ENCODE measurements around the gene PLET1. TPM values are rescaled to one million over a fixed set of nuclear protein-coding genes. Genes with fewer than 3 reads are reported as not detected.

The PLET1 gene
- total and polyA plus RNA-seq, 9 of the 15 experiments (the other 6 are each of a cell fraction or from before 2014, with no cell fraction given): not detected

- TF ChIP-seq REST (IDR thresholded peaks at IDR 0.05; ENCODE audit: borderline replicate concordance) (peak; percentile 60; the same call in 1 of the 2 replicates), REST (CRISPR knock-in tag; IDR thresholded peaks at IDR 0.05; ENCODE audit: low read depth) (no peak), CTCFL (IDR thresholded peaks at IDR 0.05; ENCODE audit: borderline replicate concordance, insufficient read depth, low read depth, low read length, poor library complexity, severe bottlenecking) (peak; percentile 33), EGR1 (conservative IDR thresholded peaks at IDR 0.05) (peak; percentile 61), SMC3 (conservative IDR thresholded peaks at IDR 0.05; ENCODE audit: insufficient read depth, low read depth, low read length) (peak; percentile 82), BHLHE40 (IDR thresholded peaks at IDR 0.05; ENCODE audit: low read length) (peak; percentile 53; the same call in 1 of the 2 replicates), CAMTA2 (CRISPR knock-in tag; conservative IDR thresholded peaks at IDR 0.05) (no peak), RB1 (IDR thresholded peaks at IDR 0.05; ENCODE audit: low read depth) (0 out of 2 replicates have a peak, but pooled peaks have one; percentile 24), ZNF592 (IDR thresholded peaks at IDR 0.05) (no peak)
Observed at GRCh38 chr11:112279901-112280267, 19.2 kb upstream of the PLET1 start (continued).
